A673 (cell line): Measurements from ENCODE around the gene GNAT1. TPM values are rescaled to one million over a fixed set of nuclear protein-coding genes. Genes with fewer than 3 reads are reported as not detected.
A peak's percentile ranks its signal among the peaks of the same experiment; 100 is the strongest.

Experiments used
- BruUV-seq: library from RNA; stranded (reverse); fragments of 400-500 nt; replicated peaks from 2 replicates; lab custom pipeline; 2021; lab: Mats Ljungman, UMichigan
- CTCF ChIA-PET: fragments of 300-600 bp; sonication (Branson Sonifier 250); formaldehyde crosslinking; loops from one replicate; lab custom pipeline; 2022; ENCODE audit warnings: antibody characterized with exemption; lab: Charles Lee
- POLR2A ChIA-PET: fragments of 300-600 bp; sonication (Branson Sonifier 250); formaldehyde crosslinking; loops from one replicate; lab custom pipeline; 2022; ENCODE audit warnings: antibody characterized with exemption; ENCODE audit not compliant: low non-redundant PET; lab: Charles Lee
- DNase-seq: peaks from one replicate; pipeline ENCODE4 v3.0.0-alpha.2; 2015; ENCODE audit warnings: low spot score
- H3K27ac ChIP-seq: fragments of 200-600 bp; sonication (generic); 2 replicates; pipeline ENCODE4 v1.5.1; 2016; ENCODE audit warnings: mixed run types, low read depth, mild to moderate bottlenecking, mixed read lengths, antibody characterized with exemption, low read length; ENCODE audit not compliant: poor library complexity, severe bottlenecking
- H3K27me3 ChIP-seq: fragments of 200-600 bp; sonication (generic); replicated peaks from 2 replicates; pipeline ENCODE4 v1.6.1; 2017; ENCODE audit warnings: mixed run types, low read depth, mild to moderate bottlenecking, mixed read lengths, antibody characterized with exemption, low read length; ENCODE audit not compliant: insufficient read depth, poor library complexity
- H3K36me3 ChIP-seq: fragments of 200-600 bp; sonication (generic); 2 replicates; pipeline ENCODE4 v1.6.1; 2016; ENCODE audit warnings: mixed run types, mild to moderate bottlenecking, mixed read lengths, antibody characterized with exemption, low read length; ENCODE audit not compliant: insufficient read depth, poor library complexity, severe bottlenecking
- H3K4me1 ChIP-seq: fragments of 200-600 bp; sonication (generic); 2 replicates; pipeline ENCODE4 v1.6.1; 2017; ENCODE audit warnings: mixed run types, mild to moderate bottlenecking, mixed read lengths, antibody characterized with exemption, low read length; ENCODE audit not compliant: insufficient read depth, poor library complexity, severe bottlenecking
- H3K4me3 ChIP-seq: fragments of 200-600 bp; sonication (generic); 2 replicates; pipeline ENCODE4 v1.5.1; 2016; ENCODE audit warnings: low read depth, mixed run types, mild to moderate bottlenecking, mixed read lengths, low read length; ENCODE audit not compliant: poor library complexity, severe bottlenecking
- H3K9me3 ChIP-seq: fragments of 200-600 bp; sonication (generic); 2 replicates; pipeline ENCODE4 v1.6.1; 2016; ENCODE audit warnings: mixed run types, low read depth, mild to moderate bottlenecking, mixed read lengths, antibody characterized with exemption, low read length; ENCODE audit not compliant: poor library complexity, severe bottlenecking
- CTCF ChIP-seq: fragments of 300-800, 200-600 bp; sonication (generic); conservative IDR thresholded peaks from 2 replicates; pipeline ENCODE4 v1.5.1; 2017; ENCODE audit warnings: low read depth, mild to moderate bottlenecking, antibody characterized with exemption, low read length, moderate library complexity, mixed read lengths
- EZH2 ChIP-seq: fragments of 200-600 bp; sonication (generic); IDR thresholded peaks from 2 replicates; pipeline ENCODE4 v1.6.1; 2017; ENCODE audit warnings: borderline replicate concordance, low read depth, mild to moderate bottlenecking, mixed read lengths, antibody characterized with exemption, low read length; ENCODE audit not compliant: poor library complexity, severe bottlenecking
- intact Hi-C: fragments of 100-400 bp; cut with micrococcal nuclease; formaldehyde crosslinking; loops from one replicate; pipeline ENCODE4 v1.10.0; 2022; ENCODE audit not compliant: unreplicated experiment
- total RNA-seq: library from RNA; stranded (reverse); gene quantifications from 2 replicates; pipeline ENCODE4 v1.2.3, GENCODE V29; 2021

The GNAT1 gene
- total RNA-seq, 1 experiment from 2014 or later, result not detected

- H3K27me3 ChIP-seq, result no peaks in the 10 kb centered on the region
- no TSS peak for BruUV-seq
- TF ChIP-seq CTCF (no peak), EZH2 (no peak)
- POLR2A ChIA-PET, result no interaction called here
- peaks cover 30% of the 10 kb centered on the region for H3K4me1 ChIP-seq
- H3K9me3 ChIP-seq, result no peaks in the 10 kb centered on the region
- no peak overlapping the region for H3K4me3 ChIP-seq
- H3K27ac ChIP-seq, result no peak overlapping the region
- H3K36me3 ChIP-seq, result no peaks in the 10 kb centered on the region
- no peak for DNase-seq
- CTCF ChIA-PET, result no interaction called here
- intact Hi-C loops, result no loop called here
Measured at GRCh38 chr3:50162034-50162883, 29.2 kb upstream of the GNAT1 start.

- Histone ChIP-seq H3K4me3 (no peak overlapping the region), H3K36me3 (no peaks in the 10 kb centered on the region), H3K9me3 (no peaks in the 10 kb centered on the region), H3K27ac (peak overlapping the region; percentile 23), H3K27me3 (no peaks in the 10 kb centered on the region), H3K4me1 (peaks cover 30% of the 10 kb centered on the region)
- ChIA-PET CTCF (no interaction called here), POLR2A (no interaction called here)
- intact Hi-C loops, result no loop called here
- no TSS peak for BruUV-seq
- DNase-seq, result peak; percentile 70
- no peak for TF ChIP-seq EZH2
- no peak for TF ChIP-seq CTCF
Measured at GRCh38 chr3:50163572-50164455, 27.6 kb upstream of the GNAT1 start.

GRCh38 chr3:50164481-50164880, 26.9 kb upstream of the GNAT1 start:
- peaks cover 30% of the 10 kb centered on the region for H3K4me1 ChIP-seq
- no TSS peak for BruUV-seq
- CTCF ChIA-PET, result no interaction called here

More at GRCh38 chr3:50164481-50164880, 26.9 kb upstream of the GNAT1 start:
- intact Hi-C loops, result no loop called here
- TF ChIP-seq CTCF, result no peak
- no peak for TF ChIP-seq EZH2
- no peak for DNase-seq
- Histone ChIP-seq H3K36me3 (no peaks in the 10 kb centered on the region), H3K27ac (no peak overlapping the region), H3K4me3 (no peak overlapping the region), H3K9me3 (no peaks in the 10 kb centered on the region), H3K27me3 (no peaks in the 10 kb centered on the region)
- POLR2A ChIA-PET, result no interaction called here
